GM12865 (cell line): Measurements from ENCODE around the gene PLG.
"Not testable (repeated sequence)": the region's sequence is repeated elsewhere in the genome, so short reads cannot be mapped to it uniquely, and the experiment has no call there.

ENCODE experiments used
- DNase-seq: peaks from one replicate; pipeline ENCODE4 v3.0.0; 2010; ENCODE audit warnings: low read depth
- H3K4me3 ChIP-seq: 2 replicates; pipeline ENCODE4 v1.5.1; 2011; ENCODE audit warnings: mild to moderate bottlenecking, low read depth, low read length, control low read depth
- TF ChIP-seq, protein P1 (sequence below): IDR thresholded peaks from 2 replicates; pipeline ENCODE4 v1.5.1; 2011; ENCODE audit warnings: low read length, control low read depth, low read depth, inconsistent platforms; ENCODE audit not compliant: insufficient read depth; ENCODE audit errors: missing control alignments

PLG gene

DNA sequence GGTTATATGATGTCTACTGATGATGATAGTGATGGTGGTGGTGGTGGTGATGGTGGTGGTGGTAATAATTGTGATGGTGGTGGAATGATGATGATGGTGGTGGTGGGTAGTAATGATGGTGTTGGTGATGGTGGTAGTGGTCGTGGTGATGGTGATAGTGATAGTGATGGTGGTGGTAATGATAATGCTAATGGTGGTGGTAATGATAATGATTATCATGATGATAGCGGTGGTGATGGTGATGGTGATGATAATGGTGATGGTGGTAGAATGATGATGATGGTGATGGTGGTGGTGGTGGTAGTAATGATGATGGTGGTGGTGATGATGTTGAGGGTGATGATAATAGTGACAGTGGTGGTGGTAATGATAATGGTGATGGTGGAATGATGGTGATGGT lies 33.5 kb upstream of the PLG start:
- H3K4me3 ChIP-seq: no peak overlapping the region
- TF ChIP-seq, protein P1, sequence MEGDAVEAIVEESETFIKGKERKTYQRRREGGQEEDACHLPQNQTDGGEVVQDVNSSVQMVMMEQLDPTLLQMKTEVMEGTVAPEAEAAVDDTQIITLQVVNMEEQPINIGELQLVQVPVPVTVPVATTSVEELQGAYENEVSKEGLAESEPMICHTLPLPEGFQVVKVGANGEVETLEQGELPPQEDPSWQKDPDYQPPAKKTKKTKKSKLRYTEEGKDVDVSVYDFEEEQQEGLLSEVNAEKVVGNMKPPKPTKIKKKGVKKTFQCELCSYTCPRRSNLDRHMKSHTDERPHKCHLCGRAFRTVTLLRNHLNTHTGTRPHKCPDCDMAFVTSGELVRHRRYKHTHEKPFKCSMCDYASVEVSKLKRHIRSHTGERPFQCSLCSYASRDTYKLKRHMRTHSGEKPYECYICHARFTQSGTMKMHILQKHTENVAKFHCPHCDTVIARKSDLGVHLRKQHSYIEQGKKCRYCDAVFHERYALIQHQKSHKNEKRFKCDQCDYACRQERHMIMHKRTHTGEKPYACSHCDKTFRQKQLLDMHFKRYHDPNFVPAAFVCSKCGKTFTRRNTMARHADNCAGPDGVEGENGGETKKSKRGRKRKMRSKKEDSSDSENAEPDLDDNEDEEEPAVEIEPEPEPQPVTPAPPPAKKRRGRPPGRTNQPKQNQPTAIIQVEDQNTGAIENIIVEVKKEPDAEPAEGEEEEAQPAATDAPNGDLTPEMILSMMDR: no peak
- DNase-seq: no peak

DNA sequence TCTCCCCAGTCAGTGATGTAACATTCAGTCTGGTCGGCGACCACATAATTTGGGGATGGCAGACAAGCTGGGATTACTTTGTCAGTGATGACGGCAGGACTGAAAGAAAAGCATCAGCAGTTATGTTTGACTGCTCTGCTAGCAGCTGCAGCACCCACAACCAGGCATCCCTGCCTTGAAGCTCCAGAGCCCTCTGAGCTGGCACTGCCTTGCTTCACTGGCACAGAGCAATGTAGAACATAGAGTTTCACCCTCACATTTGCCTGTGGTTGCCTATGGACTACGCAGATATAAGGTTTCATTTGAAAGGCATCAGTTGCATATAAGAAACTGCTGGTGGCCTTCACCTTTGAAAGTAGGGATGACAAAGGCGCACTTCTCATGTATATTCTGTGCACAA lies 25.6 kb upstream of the PLG start:
- not testable (repeated sequence) for DNase-seq, H3K4me3 ChIP-seq

DNA sequence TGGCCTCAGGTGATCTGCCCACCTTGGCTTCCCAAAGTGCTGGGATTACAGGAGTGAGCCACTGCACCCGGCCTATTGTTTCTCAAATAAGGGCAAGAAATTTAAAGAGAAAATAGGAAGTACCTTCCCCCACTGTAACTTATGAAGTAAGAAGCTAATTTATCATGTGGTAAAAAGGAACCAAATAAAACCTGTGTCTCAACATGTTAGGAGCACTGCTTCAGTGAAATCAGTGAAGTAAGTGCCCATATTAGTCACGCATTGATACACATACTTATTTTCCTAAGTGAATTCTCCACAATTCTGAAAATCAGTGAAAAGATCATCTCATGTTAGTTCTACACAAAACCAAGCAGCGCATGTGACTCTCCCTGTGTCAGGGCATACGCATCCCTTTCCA lies 23.8 kb upstream of the PLG start:
- no peak for DNase-seq
- TF ChIP-seq, protein P1: no peak
- no peak overlapping the region for H3K4me3 ChIP-seq

DNA sequence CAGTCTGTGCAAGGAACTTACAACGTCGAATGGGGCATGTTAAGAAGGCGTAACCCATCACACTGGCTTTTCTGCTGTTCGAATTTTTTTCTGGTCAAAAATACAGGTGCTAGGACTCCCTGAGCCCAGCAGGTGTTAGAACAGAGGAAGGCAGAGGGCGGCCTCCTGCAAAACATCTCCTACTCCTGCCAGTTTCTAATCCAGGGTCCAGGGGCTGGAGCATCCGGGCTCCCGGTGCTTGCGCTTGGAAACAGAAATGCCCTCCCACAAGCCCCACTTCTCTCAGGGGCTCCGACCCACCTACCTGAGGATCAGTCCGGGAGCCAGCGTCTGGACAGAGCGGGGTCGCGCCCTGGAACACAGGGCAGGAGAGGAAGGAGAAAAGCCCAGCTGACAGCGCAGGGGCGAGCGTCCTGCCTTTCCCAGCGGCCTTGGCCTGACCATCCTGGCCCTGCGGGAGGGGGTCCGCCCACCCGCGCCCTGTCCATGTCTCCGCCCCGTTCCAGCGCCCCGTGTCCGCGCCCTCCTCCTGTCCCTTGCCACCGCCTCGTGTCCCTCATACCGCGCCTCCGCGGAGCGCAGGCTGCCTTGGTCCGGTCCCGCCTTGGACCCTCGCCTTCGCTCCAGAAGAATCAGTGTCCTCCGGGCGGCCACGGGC lies 23.2 kb upstream of the PLG start:
- no peak overlapping the region for H3K4me3 ChIP-seq
- TF ChIP-seq, protein P1: no peak
- DNase-seq: no peak

DNA sequence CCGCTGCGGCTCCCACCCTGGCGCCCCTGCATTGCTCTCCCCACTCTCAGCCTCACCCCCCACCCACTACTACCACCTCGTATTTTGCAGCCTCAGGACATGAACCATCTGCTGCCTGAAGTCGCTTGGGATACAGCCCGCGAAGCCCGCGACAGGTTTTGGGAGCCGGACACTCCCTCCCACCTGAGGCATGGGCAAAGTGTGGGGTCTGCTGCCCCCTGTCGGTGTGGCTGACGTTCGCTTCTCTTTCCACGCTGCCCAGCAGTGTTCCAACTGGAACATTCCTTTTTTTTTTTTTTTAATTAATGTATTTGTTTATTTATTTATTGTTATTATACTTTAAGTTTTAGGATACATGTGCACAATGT lies 22.7 kb upstream of the PLG start:
- TF ChIP-seq, protein P1: no peak
- no peak overlapping the region for H3K4me3 ChIP-seq
- no peak for DNase-seq

DNA sequence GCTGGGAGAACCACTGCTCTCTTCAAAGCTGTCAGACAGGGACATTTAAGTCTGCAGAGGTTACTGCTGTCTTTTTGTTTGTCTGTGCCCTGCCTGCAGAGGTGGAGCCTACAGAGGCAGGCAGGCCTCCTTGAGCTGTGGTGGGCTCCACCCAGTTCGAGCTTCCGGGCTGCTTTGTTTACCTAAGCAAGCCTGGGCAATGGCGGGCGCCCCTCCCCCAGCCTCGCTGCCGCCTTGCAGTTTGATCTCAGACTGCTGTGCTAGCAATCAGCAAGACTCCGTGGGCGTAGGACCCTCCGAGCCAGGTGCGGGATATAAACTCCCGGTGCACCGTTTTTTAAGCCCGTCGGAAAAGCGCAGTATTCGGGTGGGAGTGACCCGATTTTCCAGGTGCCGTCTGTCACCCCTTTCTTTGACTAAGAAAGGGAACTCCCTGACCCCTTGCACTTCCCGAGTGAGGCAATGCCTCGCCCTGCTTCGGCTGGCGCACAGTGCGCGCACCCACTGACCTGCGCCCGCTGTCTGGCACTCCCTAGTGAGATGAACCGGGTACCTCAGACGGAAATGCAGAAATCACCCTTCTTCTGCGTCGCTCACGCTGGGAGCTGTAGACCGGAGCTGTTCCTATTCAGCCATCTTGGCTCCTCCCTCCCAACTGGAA lies 16.8 kb upstream of the PLG start:
- DNase-seq, H3K4me3 ChIP-seq: not testable (repeated sequence)

DNA sequence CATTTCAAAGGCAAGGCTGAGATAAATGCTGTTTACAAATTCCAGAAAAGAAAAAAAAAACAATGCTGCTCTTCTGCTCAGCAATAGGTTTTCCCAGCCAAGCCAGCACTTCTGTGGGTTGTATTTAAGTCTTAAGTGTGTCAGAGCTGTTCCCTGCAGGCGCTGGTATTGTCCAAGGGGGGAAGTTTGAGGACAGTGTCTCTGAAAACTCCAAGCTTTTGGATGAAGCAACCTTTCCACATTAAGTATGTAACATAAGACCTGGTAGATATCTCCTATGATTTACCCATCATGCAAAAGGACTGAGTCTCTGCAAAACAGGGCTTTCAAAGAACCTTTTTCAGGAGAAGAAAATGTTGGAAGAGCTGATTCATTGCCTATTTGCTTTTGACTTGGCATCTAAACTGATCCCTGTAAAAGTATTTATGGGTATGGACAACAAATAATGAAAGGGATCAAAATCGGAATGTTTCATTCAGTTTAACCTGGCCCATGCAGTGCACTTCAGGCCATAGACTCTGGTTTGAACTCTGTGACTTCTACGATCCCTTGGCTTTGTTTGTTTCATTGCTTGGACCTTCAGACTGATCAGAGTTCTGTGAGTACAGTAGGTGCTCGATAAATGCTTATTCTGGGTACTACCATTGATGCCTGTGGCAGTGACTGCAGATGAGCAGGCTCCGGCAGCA lies 16.1 kb upstream of the PLG start:
- no peak overlapping the region for H3K4me3 ChIP-seq
- TF ChIP-seq, protein P1: no peak
- DNase-seq: no peak

DNA sequence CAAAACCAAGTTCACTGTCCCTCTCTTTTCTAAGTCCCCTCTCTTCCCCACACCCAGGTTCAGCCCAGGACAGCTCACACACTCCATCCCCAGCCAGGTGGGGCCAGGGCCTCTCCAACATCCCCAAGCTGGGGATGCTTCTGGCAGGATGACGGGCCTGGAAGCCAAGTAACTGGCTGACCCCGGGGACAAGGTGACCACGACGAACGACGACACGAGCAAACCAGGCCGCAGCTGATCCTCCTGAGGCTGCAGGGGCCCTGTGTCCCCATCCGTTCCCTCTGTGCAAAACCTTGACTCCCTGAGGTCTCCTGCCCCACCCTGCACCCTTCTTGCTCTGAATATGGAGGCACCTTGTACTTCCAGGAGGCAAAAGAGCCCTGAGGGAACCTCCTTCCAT lies 11.6 kb upstream of the PLG start:
- TF ChIP-seq, protein P1: no peak
- no peak overlapping the region for H3K4me3 ChIP-seq
- no peak for DNase-seq
